ENCODE results near the gene RTP4.

DNA sequence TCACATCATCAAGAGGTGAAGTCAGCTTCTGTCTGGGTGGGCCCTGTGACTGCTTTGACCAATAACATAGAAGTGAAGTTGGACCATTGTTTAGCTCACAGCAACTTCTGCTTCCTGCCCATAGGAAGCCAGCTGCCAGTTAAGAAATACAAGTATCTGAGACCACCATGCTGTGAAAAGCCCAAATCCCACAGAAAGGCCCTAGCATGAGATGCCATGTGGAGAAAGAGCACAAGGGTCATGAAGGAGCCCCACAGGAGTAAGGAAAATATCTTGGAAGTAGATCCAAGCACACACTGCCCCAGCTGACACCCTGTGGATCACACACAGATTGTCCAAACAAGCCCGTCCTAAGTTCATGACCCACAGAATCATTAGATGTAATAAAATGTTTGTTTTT lies 28.5 kb downstream of the RTP4 start:
- TF ChIP-seq, protein P1, sequence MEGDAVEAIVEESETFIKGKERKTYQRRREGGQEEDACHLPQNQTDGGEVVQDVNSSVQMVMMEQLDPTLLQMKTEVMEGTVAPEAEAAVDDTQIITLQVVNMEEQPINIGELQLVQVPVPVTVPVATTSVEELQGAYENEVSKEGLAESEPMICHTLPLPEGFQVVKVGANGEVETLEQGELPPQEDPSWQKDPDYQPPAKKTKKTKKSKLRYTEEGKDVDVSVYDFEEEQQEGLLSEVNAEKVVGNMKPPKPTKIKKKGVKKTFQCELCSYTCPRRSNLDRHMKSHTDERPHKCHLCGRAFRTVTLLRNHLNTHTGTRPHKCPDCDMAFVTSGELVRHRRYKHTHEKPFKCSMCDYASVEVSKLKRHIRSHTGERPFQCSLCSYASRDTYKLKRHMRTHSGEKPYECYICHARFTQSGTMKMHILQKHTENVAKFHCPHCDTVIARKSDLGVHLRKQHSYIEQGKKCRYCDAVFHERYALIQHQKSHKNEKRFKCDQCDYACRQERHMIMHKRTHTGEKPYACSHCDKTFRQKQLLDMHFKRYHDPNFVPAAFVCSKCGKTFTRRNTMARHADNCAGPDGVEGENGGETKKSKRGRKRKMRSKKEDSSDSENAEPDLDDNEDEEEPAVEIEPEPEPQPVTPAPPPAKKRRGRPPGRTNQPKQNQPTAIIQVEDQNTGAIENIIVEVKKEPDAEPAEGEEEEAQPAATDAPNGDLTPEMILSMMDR (IDR thresholded peaks at IDR 0.05; ENCODE audit: low read length): no peak
- TF ChIP-seq EZH2 (optimal IDR thresholded peaks at IDR 0.05; ENCODE audit: low read depth, low read length) (no peak), EZH2phosphoT487 (IDR thresholded peaks at IDR 0.05; ENCODE audit: low read length) (no peak)
